K562 (cell line): ENCODE data around the gene ADAMTS15. TPM values are rescaled to one million over a fixed set of nuclear protein-coding genes. Genes with fewer than 3 reads are reported as not detected.

ENCODE experiments used
- KLF10 ChIP-seq: fragments of 250-450 bp; sonication (Bioruptor Pico); IDR thresholded peaks from 2 replicates; pipeline ENCODE4 v1.6.1; 2021; ENCODE audit warnings: matching md5 sums
- SMARCB1 ChIP-seq: IDR thresholded peaks from 2 replicates; pipeline ENCODE4 v1.6.1; 2011; ENCODE audit warnings: improper control_type of control experiment, low read depth; ENCODE audit not compliant: insufficient read length
- ZNF407 ChIP-seq: fragments of 450-650 bp; IDR thresholded peaks from 2 replicates; pipeline ENCODE4 v1.6.1; 2016; ENCODE audit warnings: low read depth
- polyA plus RNA-seq, 8 experiments: library from polyadenylated mRNA; depleted of rRNA in 4 of 8; stranded (reverse) in 5 of 8; unstranded in 3 of 8; fragments of >200 nt; fragmentation: Nextera tagmentation in 2 of 8; fragmentation: Illumina TruSeq in 1 of 8; extraction: Ambion mirVana in 2 of 8; extraction: Trizol in 1 of 8; gene quantifications; 2 replicates each; pipeline versions ENCODE4 v1.2.1 to v1.2.3, GENCODE V29; 2011 to 2014; ENCODE audit warnings: inconsistent platforms in 1 of 8, missing spikeins in 1 of 8
- total RNA-seq, 7 experiments: library from RNA; depleted of rRNA in 6 of 7; stranded (reverse); fragments of >200 nt in 6 of 7; fragmentation: Illumina TruSeq in 2 of 7; extraction: Trizol in 2 of 7; gene quantifications; 2 replicates each; pipeline versions ENCODE4 v1.2.1 to v1.2.3, GENCODE V29; 2011 to 2021; ENCODE audit warnings: low replicate concordance in 1 of 7

The ADAMTS15 gene
- total and polyA plus RNA-seq, 9 of the 15 experiments (the other 6 are each of a cell fraction or from before 2014, with no cell fraction given), result 0.04 TPM; not detected in 8

GRCh38 chr11:130436171-130436570 lies 12.3 kb upstream of the ADAMTS15 start (continued):
- TF ChIP-seq ZNF407 (no peak), KLF10 (CRISPR knock-in tag) (no peak), SMARCB1 (no peak)
